ENCODE results near the gene SHC3. TPM values are rescaled to one million over a fixed set of nuclear protein-coding genes. Genes with fewer than 3 reads are reported as not detected.

SHC3 gene
- total RNA-seq, 8 experiments from 2014 or later, result 4.6 to 40.7 (median 10.7) TPM

DNA sequence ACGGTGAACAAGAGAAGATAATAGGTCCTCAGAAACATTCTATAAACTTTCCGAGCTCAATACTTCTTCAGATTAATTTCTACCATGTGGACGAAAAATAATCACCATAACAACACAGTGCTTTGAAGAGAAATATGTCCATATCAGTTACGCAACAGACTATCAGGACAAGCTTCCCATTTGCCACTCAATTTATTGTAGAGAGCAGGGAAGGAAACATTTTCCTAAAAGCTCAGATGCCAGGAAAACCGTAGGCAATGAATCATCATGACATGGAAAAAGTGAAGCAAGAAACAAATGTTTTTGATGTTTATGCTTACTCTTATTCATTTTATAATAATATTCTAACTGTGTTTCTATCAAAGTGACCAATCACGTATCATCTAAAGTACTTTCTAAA is 99.8 kb downstream of the SHC3 start:
- peak in 2 of 8 experiments; percentile 46 to 66 for ATAC-seq (replicated peaks in 6 of 8)
- Histone ChIP-seq H3K27ac (no peak overlapping the region), H3K4me3 (no peak overlapping the region), H3K4me1 (replicated peaks in 1 of 2) (no peaks in the 10 kb centered on the region)
- WGBS, 10 experiments, result 27 to 100% (median 83%) methylated on average over 2 to 6 of the region's 6 CpGs
- in situ Hi-C loops (cut with MboI; ENCODE audit: low pct_unique_long_range_greater_than_20kb in 2 of 9, low sequenced_read_pairs in 9 of 9, unreplicated experiment in 9 of 9), result no loop called here

DNA sequence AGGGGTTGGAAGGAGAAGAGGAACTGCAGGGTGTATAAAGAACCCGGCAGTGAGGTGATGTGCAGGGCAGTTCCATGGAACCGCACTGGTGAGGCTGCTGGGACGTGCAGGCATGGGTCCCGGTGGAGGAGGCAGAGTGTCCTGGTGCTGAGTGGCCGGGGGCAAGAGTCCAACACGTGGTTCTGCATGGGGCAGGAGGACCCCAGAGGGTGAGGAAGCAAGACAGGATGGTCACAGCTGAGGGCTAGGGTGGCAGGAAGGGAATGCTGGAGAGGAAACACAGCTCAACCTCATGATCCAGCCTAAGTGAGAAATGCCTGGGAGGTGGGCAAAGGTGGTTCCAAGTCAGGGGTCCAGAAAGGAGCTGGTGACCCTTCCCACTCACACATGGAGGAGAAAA is 100.2 kb downstream of the SHC3 start:
- in situ Hi-C loops (cut with MboI; ENCODE audit: low pct_unique_long_range_greater_than_20kb in 2 of 9, low sequenced_read_pairs in 9 of 9, unreplicated experiment in 9 of 9), result no loop called here
- Histone ChIP-seq H3K4me3 (no peak overlapping the region), H3K4me1 (replicated peaks in 1 of 2) (no peaks in the 10 kb centered on the region), H3K27ac (no peak overlapping the region)
- no peak for ATAC-seq (replicated peaks in 6 of 8)
- WGBS, 10 experiments, result 80 to 91% (median 89%) methylated on average over 1 to 4 of the region's 6 CpGs; no CpG with 5 or more reads in 7 of the 10 experiments

DNA sequence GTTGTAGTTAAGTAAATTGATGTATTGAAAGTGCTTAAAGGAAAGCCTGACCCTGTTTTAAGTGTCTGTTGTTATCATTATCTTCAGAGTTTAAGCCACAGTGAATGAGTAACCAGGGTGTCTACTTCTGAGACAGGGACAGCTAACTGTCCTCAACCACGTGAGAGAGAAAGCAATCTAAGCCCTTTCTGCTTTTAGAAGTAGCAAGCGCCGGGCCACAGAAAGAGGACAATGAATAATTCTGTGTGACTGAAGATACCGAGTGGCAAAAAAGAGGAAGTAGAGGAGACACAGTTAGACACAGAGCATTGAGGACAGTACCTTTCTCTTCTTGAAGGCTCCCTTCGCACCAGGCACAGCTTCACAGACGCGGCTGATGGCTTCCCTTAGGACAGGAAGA is 101.1 kb downstream of the SHC3 start:
- WGBS, 10 experiments, result 22 to 94% (median 70%) methylated on average over 1 to 6 of the region's 7 CpGs; no CpG with 5 or more reads in 2 of the 10 experiments
- Histone ChIP-seq H3K27ac (no peak overlapping the region), H3K4me1 (replicated peaks in 1 of 2) (no peaks in the 10 kb centered on the region), H3K4me3 (no peak overlapping the region)
- no peak for ATAC-seq (replicated peaks in 6 of 8)
- in situ Hi-C loops (cut with MboI; ENCODE audit: low pct_unique_long_range_greater_than_20kb in 2 of 9, low sequenced_read_pairs in 9 of 9, unreplicated experiment in 9 of 9), result no loop called here

- ATAC-seq (replicated peaks in 6 of 8), result peak in 3 of 8 experiments; percentile 15 to 46 (median 33)
Observed at GRCh38 chr9:89073397-89073796, 105.2 kb downstream of the SHC3 start.

GRCh38 chr9:89071591-89071990 is 107.0 kb downstream of the SHC3 start:
- in situ Hi-C loops (cut with MboI; ENCODE audit: low pct_unique_long_range_greater_than_20kb in 2 of 9, low sequenced_read_pairs in 9 of 9, unreplicated experiment in 9 of 9), result loop anchor here in 1 of 9 experiments (25.0 kb wide), 1 partner anchor 216 kb away; no protein-coding TSS in a partner anchor
- Histone ChIP-seq H3K4me3 (no peak overlapping the region), H3K27ac (no peak overlapping the region), H3K4me1 (replicated peaks in 1 of 2) (no peaks in the 10 kb centered on the region)
- 77 to 100% (median 80%) methylated on average over 1 to 3 of the region's 4 CpGs; no CpG with 5 or more reads in 1 of the 10 experiments for WGBS, 10 experiments
- ATAC-seq (replicated peaks in 6 of 8), result no peak

More at GRCh38 chr9:89073397-89073796, 105.2 kb downstream of the SHC3 start:
- H3K27ac ChIP-seq, result no peak overlapping the region
- in situ Hi-C loops (cut with MboI; ENCODE audit: low pct_unique_long_range_greater_than_20kb in 2 of 9, low sequenced_read_pairs in 9 of 9, unreplicated experiment in 9 of 9), result loop anchor here in 1 of 9 experiments (25.0 kb wide), 1 partner anchor 214 kb away; no protein-coding TSS in a partner anchor
- no peaks in the 10 kb centered on the region for H3K4me1 ChIP-seq (replicated peaks in 1 of 2)
- no peak overlapping the region for H3K4me3 ChIP-seq
- WGBS, 10 experiments, result 83 to 100% (median 100%) methylated on average over 1 to 3 of the region's 3 CpGs; no CpG with 5 or more reads in 4 of the 10 experiments

DNA sequence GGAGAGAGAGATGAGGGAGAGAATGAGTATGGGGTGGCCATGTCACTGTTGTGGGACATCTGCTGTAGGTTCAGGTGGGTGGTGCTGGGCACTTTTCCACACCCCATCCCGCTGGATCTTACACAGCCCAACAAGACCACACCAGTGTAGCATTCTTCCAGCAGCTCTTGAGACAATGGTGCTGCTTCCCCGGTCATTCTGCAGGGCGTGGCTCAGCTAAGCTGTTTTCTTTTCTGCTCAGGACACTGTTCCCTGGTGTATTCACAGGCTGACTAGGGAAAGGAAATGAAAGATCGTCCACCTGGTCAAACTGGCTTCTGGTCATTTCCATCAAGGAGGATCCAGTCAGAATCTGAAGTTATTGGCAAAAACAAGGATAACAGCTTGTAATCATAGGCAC is 111.8 kb downstream of the SHC3 start:
- WGBS, 10 experiments, result 80 to 100% (median 80%) methylated on average over 1 to 3 of the region's 4 CpGs; no CpG with 5 or more reads in 6 of the 10 experiments
- no peaks in the 10 kb centered on the region for H3K4me1 ChIP-seq (replicated peaks in 1 of 2)
- peak in 1 of 8 experiments; percentile 58 for ATAC-seq (replicated peaks in 6 of 8)
- in situ Hi-C loops (cut with MboI; ENCODE audit: low pct_unique_long_range_greater_than_20kb in 2 of 9, low sequenced_read_pairs in 9 of 9, unreplicated experiment in 9 of 9), result loop anchor here in 1 of 9 experiments (25.0 kb wide), 1 partner anchor 220 kb away; no protein-coding TSS in a partner anchor
- H3K4me3 ChIP-seq, result no peak overlapping the region
- H3K27ac ChIP-seq, result no peak overlapping the region

DNA sequence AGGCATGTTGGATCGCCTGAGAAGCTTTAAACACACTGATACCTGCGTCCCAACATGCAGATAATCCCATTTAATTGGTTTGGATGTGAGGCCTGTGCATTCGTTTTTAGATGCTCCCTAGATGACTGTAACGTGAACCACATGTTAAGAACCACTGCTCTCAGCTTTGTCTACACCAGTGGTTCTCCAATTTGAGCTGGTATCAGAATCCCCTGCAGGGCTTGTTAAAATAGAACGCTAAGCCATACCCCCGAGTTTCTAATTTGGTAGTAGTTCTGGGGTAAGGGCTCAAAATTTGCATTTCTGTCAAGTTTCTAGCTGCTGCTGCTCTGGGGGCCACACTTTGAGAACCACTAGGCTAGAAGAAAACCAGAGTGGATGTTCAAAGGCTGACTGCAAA is 112.7 kb downstream of the SHC3 start:
- Histone ChIP-seq H3K4me1 (replicated peaks in 1 of 2) (no peaks in the 10 kb centered on the region), H3K27ac (no peak overlapping the region), H3K4me3 (no peak overlapping the region)
- in situ Hi-C loops (cut with MboI; ENCODE audit: low pct_unique_long_range_greater_than_20kb in 2 of 9, low sequenced_read_pairs in 9 of 9, unreplicated experiment in 9 of 9), result loop anchor here in 1 of 9 experiments (25.0 kb wide), 1 partner anchor 221 kb away; no protein-coding TSS in a partner anchor
- no peak for ATAC-seq (replicated peaks in 6 of 8)
- 61 to 92% (median 83%) methylated on average over 3 to 5 of the region's 6 CpGs; no CpG with 5 or more reads in 4 of the 10 experiments for WGBS, 10 experiments

DNA sequence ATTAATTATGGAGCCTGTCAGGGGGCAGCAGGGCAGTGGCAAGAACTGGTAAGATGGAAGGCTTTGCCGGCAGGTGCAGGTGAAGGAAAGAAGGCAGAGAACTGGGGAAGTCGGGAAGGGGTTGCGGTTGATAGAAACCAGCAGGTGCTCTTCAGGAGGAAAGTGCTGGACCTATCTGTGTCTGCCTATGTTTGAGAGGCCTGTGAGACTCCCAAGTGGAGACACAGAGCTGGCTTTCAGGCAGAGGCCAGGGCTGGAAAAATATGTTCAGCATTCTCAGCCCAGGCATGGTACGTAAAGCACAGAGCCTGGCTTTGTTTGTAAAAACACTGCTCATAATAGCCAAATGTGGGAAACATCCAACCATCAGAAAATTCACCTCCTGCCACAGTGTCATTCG is 117.8 kb downstream of the SHC3 start:
- WGBS, 10 experiments, result 68 to 100% (median 93%) methylated on average over 1 to 5 of the region's 5 CpGs; no CpG with 5 or more reads in 1 of the 10 experiments
- no peak for ATAC-seq (replicated peaks in 6 of 8)
- in situ Hi-C loops (cut with MboI; ENCODE audit: low pct_unique_long_range_greater_than_20kb in 2 of 9, low sequenced_read_pairs in 9 of 9, unreplicated experiment in 9 of 9), result loop anchor here in 1 of 9 experiments (25.0 kb wide), 1 partner anchor 227 kb away; no protein-coding TSS in a partner anchor

DNA sequence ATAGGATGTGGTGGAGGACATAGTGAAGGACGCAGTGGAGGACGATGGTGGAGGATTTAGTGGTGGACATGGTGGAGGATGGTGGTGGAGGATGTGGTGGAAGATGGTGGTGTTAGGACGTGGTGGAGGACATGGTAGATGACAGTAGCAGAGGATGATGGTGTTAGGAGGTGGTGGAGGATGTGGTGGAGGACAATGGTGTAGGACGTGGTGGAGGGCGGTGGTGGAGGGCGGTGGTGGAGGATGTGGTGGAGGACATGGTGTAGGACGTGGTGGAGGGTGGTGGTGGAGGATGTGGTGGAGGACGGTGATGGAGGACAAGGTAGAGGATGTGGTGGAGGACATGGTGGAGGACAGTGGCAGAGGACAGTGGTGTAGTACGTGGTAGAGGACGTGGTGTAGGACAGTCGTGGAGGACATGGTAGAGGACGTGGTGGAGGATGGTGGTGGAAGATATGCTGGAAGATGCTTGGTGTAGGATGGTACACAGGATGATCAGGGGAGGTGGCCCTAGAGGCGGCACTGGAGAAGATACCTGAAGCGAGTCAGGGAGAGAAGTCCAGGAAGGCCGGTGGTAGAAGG is 118.6 kb downstream of the SHC3 start:
- ATAC-seq (replicated peaks in 6 of 8), result peak in 1 of 8 experiments; percentile 17
- WGBS, 10 experiments, result 67 to 100% (median 92%) methylated on average over 3 to 6 of the region's 15 CpGs; no CpG with 5 or more reads in 2 of the 10 experiments
- Histone ChIP-seq H3K4me3 (no peak overlapping the region), H3K4me1 (replicated peaks in 1 of 2) (no peaks in the 10 kb centered on the region), H3K27ac (no peak overlapping the region)
- in situ Hi-C loops (cut with MboI; ENCODE audit: low pct_unique_long_range_greater_than_20kb in 2 of 9, low sequenced_read_pairs in 9 of 9, unreplicated experiment in 9 of 9), result loop anchor here in 1 of 9 experiments (25.0 kb wide), 1 partner anchor 227 kb away; no protein-coding TSS in a partner anchor

More for the DNA sequence above, 117.8 kb downstream of the SHC3 start:
- H3K27ac ChIP-seq, result no peak overlapping the region
- no peak overlapping the region for H3K4me3 ChIP-seq
- no peaks in the 10 kb centered on the region for H3K4me1 ChIP-seq (replicated peaks in 1 of 2)

- 81 to 100% (median 87%) methylated on average over 1 to 12 of the region's 12 CpGs; no CpG with 5 or more reads in 3 of the 10 experiments for WGBS, 10 experiments
Observed at GRCh38 chr9:89058906-89059305, 119.7 kb downstream of the SHC3 start.

GRCh38 chr9:89054865-89055495 is 123.6 kb downstream of the SHC3 start:
- H3K4me1 ChIP-seq (replicated peaks in 1 of 2), result no peaks in the 10 kb centered on the region
- in situ Hi-C loops (cut with MboI; ENCODE audit: low pct_unique_long_range_greater_than_20kb in 2 of 9, low sequenced_read_pairs in 9 of 9, unreplicated experiment in 9 of 9), result loop anchor here in 1 of 9 experiments (25.0 kb wide), 1 partner anchor 232 kb away; no protein-coding TSS in a partner anchor
- 60 to 100% (median 93%) methylated on average over 1 to 2 of the region's 8 CpGs; no CpG with 5 or more reads in 2 of the 10 experiments for WGBS, 10 experiments
- no peak overlapping the region for H3K27ac ChIP-seq
- ATAC-seq (replicated peaks in 6 of 8), result no peak
- H3K4me3 ChIP-seq, result no peak overlapping the region

More at GRCh38 chr9:89058906-89059305, 119.7 kb downstream of the SHC3 start:
- H3K4me3 ChIP-seq, result no peak overlapping the region
- H3K27ac ChIP-seq, result no peak overlapping the region
- no peaks in the 10 kb centered on the region for H3K4me1 ChIP-seq (replicated peaks in 1 of 2)
- no peak for ATAC-seq (replicated peaks in 6 of 8)
- in situ Hi-C loops (cut with MboI; ENCODE audit: low pct_unique_long_range_greater_than_20kb in 2 of 9, low sequenced_read_pairs in 9 of 9, unreplicated experiment in 9 of 9), result loop anchor here in 1 of 9 experiments (25.0 kb wide), 1 partner anchor 228 kb away; no protein-coding TSS in a partner anchor

- ATAC-seq (replicated peaks in 6 of 8), result no peak
- Histone ChIP-seq H3K27ac (no peak overlapping the region), H3K4me1 (replicated peaks in 1 of 2) (no peaks in the 10 kb centered on the region), H3K4me3 (no peak overlapping the region)
- 81 to 100% (median 97%) methylated on average over 1 to 3 of the region's 5 CpGs; no CpG with 5 or more reads in 4 of the 10 experiments for WGBS, 10 experiments
- in situ Hi-C loops (cut with MboI; ENCODE audit: low pct_unique_long_range_greater_than_20kb in 2 of 9, low sequenced_read_pairs in 9 of 9, unreplicated experiment in 9 of 9), result loop anchor here in 1 of 9 experiments (25.0 kb wide), 1 partner anchor 234 kb away; no protein-coding TSS in a partner anchor
Observed at GRCh38 chr9:89053301-89053700, 125.3 kb downstream of the SHC3 start.

Measured in motor neuron (in vitro differentiated cells).